BJ (cell line): ENCODE data around the gene C6orf141. TPM values are rescaled to one million over a fixed set of nuclear protein-coding genes. Genes with fewer than 3 reads are reported as not detected.

Experiments used
- CTCF ChIA-PET: fragments of 350-600 bp; formaldehyde crosslinking; extraction: SDS; loops from one replicate; lab custom pipeline; 2021; ENCODE audit warnings: antibody characterized with exemption, inconsistent platforms; lab: Yijun Ruan, JAX
- POLR2A ChIA-PET: fragments of 300-600 bp; sonication (Branson Sonifier 250); formaldehyde crosslinking; extraction: SDS; loops from one replicate; lab custom pipeline; 2021; ENCODE audit warnings: antibody characterized with exemption; lab: Charles Lee
- DNase-seq: peaks from one replicate; pipeline ENCODE4 v3.0.0-alpha.2; 2011; ENCODE audit warnings: low read depth
- H3K27me3 ChIP-seq: 2 replicates; pipeline ENCODE4 v1.6.0; 2011; ENCODE audit warnings: low read length; ENCODE audit not compliant: control insufficient read depth, insufficient read depth
- H3K36me3 ChIP-seq: 2 replicates; pipeline ENCODE4 v1.5.1; 2011; ENCODE audit warnings: low read length; ENCODE audit not compliant: control insufficient read depth, insufficient read depth
- H3K4me3 ChIP-seq: 2 replicates; pipeline ENCODE4 v1.5.1; 2011; ENCODE audit warnings: low read depth, mild to moderate bottlenecking, control low read depth, low read length
- polyA plus RNA-seq: library from polyadenylated mRNA; depleted of rRNA; stranded (reverse); fragments of >200 nt; gene quantifications from 2 replicates; pipeline ENCODE4 v1.2.3, GENCODE V29; 2011
- TF ChIP-seq, protein P1 (sequence below): IDR thresholded peaks from 2 replicates; pipeline ENCODE4 v1.5.1; 2011; ENCODE audit warnings: low read depth, mild to moderate bottlenecking, control low read depth, inconsistent platforms, low read length, moderate library complexity; ENCODE audit not compliant: insufficient read depth

C6orf141 gene
- polyA plus RNA-seq, 1 experiment = 0.22 TPM

DNA sequence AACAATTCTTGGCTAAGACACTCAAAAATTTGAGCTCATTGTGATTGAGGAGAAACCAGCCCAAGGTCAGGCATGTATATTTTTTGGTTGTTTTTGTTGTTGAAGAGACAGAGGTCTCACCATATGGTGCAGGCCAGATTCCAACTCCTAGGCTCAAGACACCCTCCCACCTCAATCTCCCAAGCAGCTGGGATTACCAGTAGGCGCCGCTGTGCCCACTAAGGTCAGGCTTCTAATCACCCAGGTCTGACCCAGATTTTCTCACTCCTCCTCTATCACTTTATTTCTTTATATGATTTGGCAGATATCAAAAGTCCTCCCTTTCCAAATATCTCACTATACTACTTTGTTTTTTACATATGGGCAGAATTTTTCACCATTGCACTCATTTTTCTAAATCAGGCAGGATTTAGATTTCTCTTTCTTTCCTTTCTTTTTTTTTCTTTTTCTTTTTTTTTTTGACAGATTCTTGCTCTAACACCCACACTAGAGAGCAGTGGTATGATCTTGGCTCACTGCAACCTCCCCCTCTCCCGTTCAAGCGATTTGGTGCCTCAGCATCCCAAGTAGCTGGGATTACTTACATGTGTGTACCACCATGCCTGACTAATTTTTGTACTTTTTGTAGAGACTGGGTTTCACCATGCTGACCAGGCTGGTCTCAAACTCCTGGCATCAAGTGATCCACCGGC is 1.7 kb upstream of the C6orf141 start:
- no peak for DNase-seq
- peaks cover 3% of the 10 kb centered on the region for H3K27me3 ChIP-seq
- no peaks in the 10 kb centered on the region for H3K36me3 ChIP-seq
- ChIA-PET CTCF (interaction anchor here (1.3 kb wide), 1 partner anchor 9 kb away, joined by 3 read pairs; no protein-coding TSS in a partner anchor), POLR2A (interaction anchor here (0.7 kb wide), 1 partner anchor 9 kb away, joined by 3 read pairs; no protein-coding TSS in a partner anchor)
- H3K4me3 ChIP-seq = no peak overlapping the region
- TF ChIP-seq, protein P1, sequence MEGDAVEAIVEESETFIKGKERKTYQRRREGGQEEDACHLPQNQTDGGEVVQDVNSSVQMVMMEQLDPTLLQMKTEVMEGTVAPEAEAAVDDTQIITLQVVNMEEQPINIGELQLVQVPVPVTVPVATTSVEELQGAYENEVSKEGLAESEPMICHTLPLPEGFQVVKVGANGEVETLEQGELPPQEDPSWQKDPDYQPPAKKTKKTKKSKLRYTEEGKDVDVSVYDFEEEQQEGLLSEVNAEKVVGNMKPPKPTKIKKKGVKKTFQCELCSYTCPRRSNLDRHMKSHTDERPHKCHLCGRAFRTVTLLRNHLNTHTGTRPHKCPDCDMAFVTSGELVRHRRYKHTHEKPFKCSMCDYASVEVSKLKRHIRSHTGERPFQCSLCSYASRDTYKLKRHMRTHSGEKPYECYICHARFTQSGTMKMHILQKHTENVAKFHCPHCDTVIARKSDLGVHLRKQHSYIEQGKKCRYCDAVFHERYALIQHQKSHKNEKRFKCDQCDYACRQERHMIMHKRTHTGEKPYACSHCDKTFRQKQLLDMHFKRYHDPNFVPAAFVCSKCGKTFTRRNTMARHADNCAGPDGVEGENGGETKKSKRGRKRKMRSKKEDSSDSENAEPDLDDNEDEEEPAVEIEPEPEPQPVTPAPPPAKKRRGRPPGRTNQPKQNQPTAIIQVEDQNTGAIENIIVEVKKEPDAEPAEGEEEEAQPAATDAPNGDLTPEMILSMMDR = no peak

DNA sequence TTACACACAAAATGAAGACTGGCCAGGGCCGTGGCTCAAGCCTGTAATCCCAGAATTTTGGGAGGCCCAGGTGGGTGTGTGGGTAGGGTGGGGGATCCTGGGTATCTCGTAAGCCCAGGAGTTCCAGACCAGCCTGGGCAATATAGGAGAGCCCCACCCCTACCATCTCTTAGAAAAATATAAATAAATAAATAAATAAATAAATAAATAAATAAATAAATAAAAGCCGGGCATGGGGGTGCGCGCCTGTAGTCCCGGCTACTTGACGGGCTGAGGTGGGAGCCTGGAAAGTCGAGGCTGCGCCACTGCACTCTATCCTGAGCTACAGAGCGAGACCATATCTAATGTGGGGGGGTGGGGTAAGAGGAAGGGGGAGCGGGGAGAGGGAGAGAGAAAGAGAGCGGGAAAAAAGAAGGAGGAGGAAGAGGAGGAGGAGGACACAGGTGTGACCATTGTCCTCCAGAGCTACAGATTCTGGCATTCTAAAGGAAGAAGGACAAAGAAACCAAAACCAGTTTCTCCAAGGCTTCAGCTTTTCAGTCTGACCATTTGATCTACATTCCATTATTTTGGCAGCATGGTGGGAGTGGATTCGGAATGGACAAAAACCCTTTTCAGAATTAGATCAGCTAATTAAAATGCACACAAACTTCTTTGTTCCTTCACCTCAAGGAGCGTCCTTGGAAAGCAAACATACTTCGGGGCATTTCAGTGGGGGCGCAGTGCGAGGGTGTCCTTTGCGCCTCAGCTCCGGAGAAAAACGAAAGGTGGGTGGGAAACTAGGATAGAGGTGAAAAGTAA is 577 bp upstream of the C6orf141 start:
- peaks cover 3% of the 10 kb centered on the region for H3K27me3 ChIP-seq
- H3K4me3 ChIP-seq = peak overlapping the region; percentile 38
- TF ChIP-seq, protein P1 = no peak
- no peak for DNase-seq
- H3K36me3 ChIP-seq = no peaks in the 10 kb centered on the region
- CTCF ChIA-PET = interaction anchor here (0.8 to 1.3 kb wide), 3 partner anchors 10 to 57 kb away, joined by 3 to 5 read pairs (median 3); no protein-coding TSS in a partner anchor
- POLR2A ChIA-PET = no interaction called here

DNA sequence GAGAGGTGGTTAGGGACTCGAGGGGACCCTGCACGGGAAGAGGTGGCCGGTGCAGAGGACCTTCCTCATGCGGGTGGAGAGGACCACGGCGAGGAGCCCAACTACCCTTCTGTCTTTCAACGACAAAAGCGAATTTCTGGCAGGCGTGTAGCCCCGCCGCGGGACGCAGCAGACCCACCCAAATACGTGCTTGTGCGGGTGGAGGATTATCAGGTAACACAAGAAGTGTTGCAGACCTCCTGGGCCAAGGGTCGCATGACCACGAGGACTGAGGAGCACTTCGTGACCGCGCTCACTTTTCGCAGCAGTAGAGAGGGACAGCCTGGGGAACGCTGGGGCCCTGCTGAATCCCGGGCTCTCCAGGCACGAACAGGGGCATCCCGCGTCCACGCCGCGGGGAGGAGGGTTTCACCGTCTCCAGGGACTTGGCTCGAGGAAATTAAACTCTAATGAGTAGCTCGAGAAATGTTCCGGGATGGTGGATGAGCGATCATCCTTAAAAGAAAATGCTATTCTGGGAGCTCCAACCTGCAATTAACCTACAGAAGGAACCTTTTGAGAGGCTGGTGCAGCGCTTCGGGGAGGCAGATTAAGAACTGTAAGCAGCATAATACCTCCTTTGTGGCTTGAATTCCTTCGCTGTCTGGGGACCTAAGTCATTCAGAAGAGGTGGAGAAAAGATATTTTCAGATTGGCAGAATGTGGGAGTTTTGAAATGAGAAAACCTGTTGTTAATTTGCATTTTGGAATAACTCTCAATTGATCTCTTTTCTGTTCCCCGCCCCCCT is 804 bp downstream of the C6orf141 start:
- no peak for DNase-seq
- TF ChIP-seq, protein P1 = no peak
- H3K4me3 ChIP-seq = peak overlapping the region; percentile 38
- H3K27me3 ChIP-seq = peaks cover 3% of the 10 kb centered on the region
- no peaks in the 10 kb centered on the region for H3K36me3 ChIP-seq
- POLR2A ChIA-PET = no interaction called here
- CTCF ChIA-PET = interaction anchor here (1.5 kb wide), 1 partner anchor 20 kb away, joined by 7 read pairs; no protein-coding TSS in a partner anchor

DNA sequence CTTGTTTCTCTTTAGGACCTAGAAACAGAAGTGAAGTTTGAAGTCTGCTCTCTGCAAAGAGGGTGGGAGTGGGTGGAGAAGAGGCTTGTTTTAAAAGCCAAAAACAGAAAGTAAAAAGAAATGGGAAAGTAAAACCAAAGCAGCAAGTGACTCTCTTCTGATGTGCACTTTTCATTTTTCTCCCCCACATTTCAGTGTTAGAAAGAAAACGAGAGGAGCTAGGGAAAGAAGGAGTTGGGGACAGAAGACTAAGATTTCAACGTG is 1.3 kb downstream of the C6orf141 start:
- POLR2A ChIA-PET = no interaction called here
- CTCF ChIA-PET = interaction anchor here (1.5 to 1.6 kb wide), 2 partner anchors 20 to 55 kb away, joined by 5 to 7 read pairs; no protein-coding TSS in a partner anchor
- Histone ChIP-seq H3K4me3 (peak overlapping the region; percentile 38; the same call in 1 of the 2 replicates), H3K27me3 (peaks cover 3% of the 10 kb centered on the region), H3K36me3 (no peaks in the 10 kb centered on the region)
- TF ChIP-seq, protein P1 = no peak
- DNase-seq = no peak
